ENCODE data around the gene NR4A3. TPM values are rescaled to one million over a fixed set of nuclear protein-coding genes. Genes with fewer than 3 reads are reported as not detected.

The NR4A3 gene
- polyA plus RNA-seq, 1 experiment = 0.14 TPM

- no peaks in the 10 kb centered on the region for H3K27me3 ChIP-seq (ENCODE audit: control insufficient read depth, insufficient read depth, low read length)
- TF ChIP-seq CTCF (IDR thresholded peaks at IDR 0.05; ENCODE audit: low read depth, low read length) = no peak
- no peak for DNase-seq (ENCODE audit: low read depth, low spot score)
- H3K9me3 ChIP-seq (ENCODE audit: control insufficient read depth, insufficient read depth, low read length) = no peaks in the 10 kb centered on the region
- ChIA-PET CTCF (no interaction called here), POLR2A (no interaction called here)
- H3K27ac ChIP-seq (ENCODE audit: low read depth, low read length) = no peak overlapping the region
- H3K4me3 ChIP-seq (ENCODE audit: low read depth, low read length) = no peak overlapping the region
These were observed 54.5 kb downstream of the NR4A3 start for GRCh38 chr9:99876190-99876589.

GRCh38 chr9:99878651-99879050, 57.0 kb downstream of the NR4A3 start:
- no peak for DNase-seq (ENCODE audit: low read depth, low spot score)
- POLR2A ChIA-PET = no interaction called here
- no peak overlapping the region for H3K4me3 ChIP-seq (ENCODE audit: low read depth, low read length)
- no peaks in the 10 kb centered on the region for H3K9me3 ChIP-seq (ENCODE audit: control insufficient read depth, insufficient read depth, low read length)
- H3K27ac ChIP-seq (ENCODE audit: low read depth, low read length) = no peak overlapping the region
- no peaks in the 10 kb centered on the region for H3K27me3 ChIP-seq (ENCODE audit: control insufficient read depth, insufficient read depth, low read length)
- TF ChIP-seq CTCF (IDR thresholded peaks at IDR 0.05; ENCODE audit: low read depth, low read length) = no peak
- CTCF ChIA-PET = no interaction called here

- Histone ChIP-seq H3K27me3 (ENCODE audit: control insufficient read depth, insufficient read depth, low read length) (no peaks in the 10 kb centered on the region), H3K9me3 (ENCODE audit: control insufficient read depth, insufficient read depth, low read length) (no peaks in the 10 kb centered on the region), H3K27ac (ENCODE audit: low read depth, low read length) (no peak overlapping the region), H3K4me3 (ENCODE audit: low read depth, low read length) (no peak overlapping the region)
- TF ChIP-seq CTCF (IDR thresholded peaks at IDR 0.05; ENCODE audit: low read depth, low read length) = no peak
- ChIA-PET CTCF (no interaction called here), POLR2A (no interaction called here)
- no peak for DNase-seq (ENCODE audit: low read depth, low spot score)
These were observed 60.1 kb downstream of the NR4A3 start for GRCh38 chr9:99881769-99882168.

GRCh38 chr9:99885747-99886146, 64.1 kb downstream of the NR4A3 start:
- ChIA-PET POLR2A (no interaction called here), CTCF (no interaction called here)
- no peaks in the 10 kb centered on the region for H3K9me3 ChIP-seq (ENCODE audit: control insufficient read depth, insufficient read depth, low read length)
- H3K4me3 ChIP-seq (ENCODE audit: low read depth, low read length) = no peak overlapping the region
- no peak overlapping the region for H3K27ac ChIP-seq (ENCODE audit: low read depth, low read length)
- H3K27me3 ChIP-seq (ENCODE audit: control insufficient read depth, insufficient read depth, low read length) = peaks cover 19% of the 10 kb centered on the region
- TF ChIP-seq CTCF (IDR thresholded peaks at IDR 0.05; ENCODE audit: low read depth, low read length) = no peak
- DNase-seq (ENCODE audit: low read depth, low spot score) = no peak

GRCh38 chr9:99889120-99889519, 67.4 kb downstream of the NR4A3 start:
- H3K27ac ChIP-seq (ENCODE audit: low read depth, low read length) = no peak overlapping the region
- POLR2A ChIA-PET = no interaction called here
- no peaks in the 10 kb centered on the region for H3K9me3 ChIP-seq (ENCODE audit: control insufficient read depth, insufficient read depth, low read length)
- peaks cover 32% of the 10 kb centered on the region for H3K27me3 ChIP-seq (ENCODE audit: control insufficient read depth, insufficient read depth, low read length)
- H3K4me3 ChIP-seq (ENCODE audit: low read depth, low read length) = no peak overlapping the region
- TF ChIP-seq CTCF (IDR thresholded peaks at IDR 0.05; ENCODE audit: low read depth, low read length) = no peak
- no peak for DNase-seq (ENCODE audit: low read depth, low spot score)
- CTCF ChIA-PET = no interaction called here
